SJSA1 (cell line): ENCODE results near the gene DNAJC11. TPM values are rescaled to one million over a fixed set of nuclear protein-coding genes. Genes with fewer than 3 reads are reported as not detected.
"Not testable (repeated sequence)": the region's sequence is repeated elsewhere in the genome, so short reads cannot be mapped to it uniquely, and the experiment has no call there.

Source experiments
- DNase-seq, 2 experiments: peaks; one replicate each; pipeline ENCODE4 v3.0.0-alpha.2; 2015 to 2020; ENCODE audit warnings: low spot score in 2 of 2, low read depth in 1 of 2
- H3K27ac ChIP-seq: fragments of 250-450 bp; sonication (Bioruptor Pico); 2 replicates; pipeline ENCODE4 v1.5.1; 2020; ENCODE audit warnings: mild to moderate bottlenecking, moderate library complexity
- H3K27me3 ChIP-seq: fragments of 250-450 bp; sonication (Bioruptor Pico); replicated peaks from 2 replicates; pipeline ENCODE4 v1.5.1; 2020; ENCODE audit warnings: mild to moderate bottlenecking, moderate library complexity
- H3K36me3 ChIP-seq: fragments of 250-450 bp; sonication (Bioruptor Pico); 2 replicates; pipeline ENCODE4 v1.5.1; 2020; ENCODE audit warnings: mild to moderate bottlenecking
- H3K4me1 ChIP-seq: fragments of 250-450 bp; sonication (Bioruptor Pico); replicated peaks from 2 replicates; pipeline ENCODE4 v1.6.1; 2021; ENCODE audit warnings: mild to moderate bottlenecking
- H3K4me3 ChIP-seq: fragments of 250-450 bp; sonication (Bioruptor Pico); 2 replicates; pipeline ENCODE4 v1.5.1; 2020; ENCODE audit warnings: mild to moderate bottlenecking
- H3K9me3 ChIP-seq: fragments of 250-450 bp; sonication (Bioruptor Pico); replicated peaks from 2 replicates; pipeline ENCODE4 v1.5.1; 2020; ENCODE audit warnings: mild to moderate bottlenecking
- total RNA-seq: library from RNA; depleted of rRNA; stranded (reverse); fragments of >200 nt; shearing (Covaris generic); gene quantifications from 2 replicates; pipeline ENCODE4 v1.2.3, GENCODE V29; 2014; rRNA removed

Gene DNAJC11, protein sequence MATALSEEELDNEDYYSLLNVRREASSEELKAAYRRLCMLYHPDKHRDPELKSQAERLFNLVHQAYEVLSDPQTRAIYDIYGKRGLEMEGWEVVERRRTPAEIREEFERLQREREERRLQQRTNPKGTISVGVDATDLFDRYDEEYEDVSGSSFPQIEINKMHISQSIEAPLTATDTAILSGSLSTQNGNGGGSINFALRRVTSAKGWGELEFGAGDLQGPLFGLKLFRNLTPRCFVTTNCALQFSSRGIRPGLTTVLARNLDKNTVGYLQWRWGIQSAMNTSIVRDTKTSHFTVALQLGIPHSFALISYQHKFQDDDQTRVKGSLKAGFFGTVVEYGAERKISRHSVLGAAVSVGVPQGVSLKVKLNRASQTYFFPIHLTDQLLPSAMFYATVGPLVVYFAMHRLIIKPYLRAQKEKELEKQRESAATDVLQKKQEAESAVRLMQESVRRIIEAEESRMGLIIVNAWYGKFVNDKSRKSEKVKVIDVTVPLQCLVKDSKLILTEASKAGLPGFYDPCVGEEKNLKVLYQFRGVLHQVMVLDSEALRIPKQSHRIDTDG
- total RNA-seq, result 40.1 and 62.3 TPM in 2 replicates

DNA sequence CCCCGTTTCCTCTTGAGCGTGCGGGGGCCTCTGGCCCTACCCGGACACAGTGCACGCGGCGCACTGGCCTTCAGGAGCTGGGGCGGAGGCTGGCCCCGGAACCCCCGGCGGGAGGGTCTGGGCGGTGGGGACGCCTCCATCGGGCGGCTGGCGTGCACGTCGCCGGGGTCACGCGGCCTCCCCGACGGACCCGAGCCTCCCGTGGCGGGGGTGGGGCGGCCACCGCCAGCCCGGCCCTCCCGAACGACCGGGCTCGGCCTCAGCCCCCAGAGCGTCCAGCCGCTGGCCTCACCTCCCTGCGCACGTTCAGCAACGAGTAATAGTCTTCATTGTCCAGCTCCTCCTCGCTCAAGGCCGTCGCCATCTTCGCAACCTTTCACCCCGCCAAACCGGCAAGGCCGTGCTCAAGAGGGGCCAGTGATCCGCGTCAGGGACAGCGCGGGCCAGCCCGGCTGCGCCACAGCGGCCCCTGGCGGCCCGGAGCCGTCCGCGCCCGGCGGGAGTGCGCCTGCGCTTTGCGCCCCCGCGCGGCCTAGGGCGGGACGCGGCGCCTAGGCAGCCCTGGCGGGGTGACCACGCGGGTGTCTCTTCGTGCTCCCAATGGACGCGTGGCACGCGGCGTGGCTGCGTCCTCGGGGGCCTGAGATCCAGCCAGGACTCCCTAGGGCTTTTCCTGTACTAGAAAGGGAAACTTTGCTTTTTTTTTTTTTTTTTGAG, at the start of gene DNAJC11:
Gene DNAJC11, minus strand, starts transcription at position 380 of the 717 bp plus-strand sequence. Its CDS starts 16 bp downstream, at position 364.
- peaks cover 17% of the 10 kb centered on the region for H3K4me1 ChIP-seq
- peak; percentile 72 to 89 for DNase-seq
- H3K27me3 ChIP-seq, result no peaks in the 10 kb centered on the region
- H3K27ac ChIP-seq, result peak within 1 kb of the TSS; percentile 82
- H3K9me3 ChIP-seq, result no peaks in the 10 kb centered on the region
- H3K36me3 ChIP-seq, result peaks cover 15% of the 10 kb centered on the region
- H3K4me3 ChIP-seq, result peak within 1 kb of the TSS; percentile 97

DNA sequence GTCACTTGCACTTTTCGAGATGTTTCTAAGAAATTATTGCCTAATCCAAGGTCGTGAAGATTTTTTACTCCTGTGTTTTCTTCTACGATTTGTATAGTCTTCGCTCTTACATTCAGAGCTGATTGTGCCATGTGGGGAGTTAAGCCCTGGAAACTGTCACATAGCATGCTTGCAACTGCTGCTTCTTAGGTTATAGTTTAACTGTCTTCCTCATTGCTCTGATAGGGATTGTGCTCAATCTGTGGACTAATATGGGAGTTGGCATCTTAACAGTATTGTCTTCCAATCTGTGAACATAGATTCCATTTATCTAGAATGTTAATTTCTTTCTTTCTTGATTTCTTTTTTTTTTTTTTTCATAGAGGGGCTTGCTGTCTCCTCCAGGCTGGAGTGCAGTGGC, 48.9 kb upstream of the DNAJC11 start:
- no peaks in the 10 kb centered on the region for H3K36me3 ChIP-seq
- H3K27ac ChIP-seq, result no peak overlapping the region
- no peak for DNase-seq
- H3K4me3 ChIP-seq, result no peak overlapping the region
- H3K4me1 ChIP-seq, result no peaks in the 10 kb centered on the region
- no peaks in the 10 kb centered on the region for H3K9me3 ChIP-seq
- peaks cover 22% of the 10 kb centered on the region for H3K27me3 ChIP-seq

DNA sequence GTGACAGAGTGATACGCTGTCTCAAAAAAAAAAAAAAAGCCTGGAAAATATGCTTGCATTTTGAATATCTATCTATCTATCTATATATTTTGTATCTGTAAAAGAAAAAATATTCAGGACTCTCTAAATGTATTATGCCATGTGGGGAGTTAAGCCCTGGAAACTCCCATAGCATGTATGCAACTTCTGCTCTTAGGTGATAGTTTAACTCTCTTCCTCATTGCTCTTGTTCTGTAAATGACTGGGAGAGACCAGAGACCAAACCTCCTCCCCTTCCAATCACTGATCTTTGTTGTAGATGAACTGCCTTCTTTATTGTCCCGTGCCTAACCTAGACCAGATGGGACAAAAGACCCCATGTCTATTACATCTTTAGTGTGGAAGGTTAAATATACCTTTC, 46.1 kb upstream of the DNAJC11 start:
- DNase-seq, result no peak
- no peak overlapping the region for H3K27ac ChIP-seq
- H3K36me3 ChIP-seq, result no peaks in the 10 kb centered on the region
- H3K4me1 ChIP-seq, result peaks cover 10% of the 10 kb centered on the region
- H3K4me3 ChIP-seq, result no peak overlapping the region
- no peaks in the 10 kb centered on the region for H3K9me3 ChIP-seq
- H3K27me3 ChIP-seq, result peaks cover 10% of the 10 kb centered on the region

DNA sequence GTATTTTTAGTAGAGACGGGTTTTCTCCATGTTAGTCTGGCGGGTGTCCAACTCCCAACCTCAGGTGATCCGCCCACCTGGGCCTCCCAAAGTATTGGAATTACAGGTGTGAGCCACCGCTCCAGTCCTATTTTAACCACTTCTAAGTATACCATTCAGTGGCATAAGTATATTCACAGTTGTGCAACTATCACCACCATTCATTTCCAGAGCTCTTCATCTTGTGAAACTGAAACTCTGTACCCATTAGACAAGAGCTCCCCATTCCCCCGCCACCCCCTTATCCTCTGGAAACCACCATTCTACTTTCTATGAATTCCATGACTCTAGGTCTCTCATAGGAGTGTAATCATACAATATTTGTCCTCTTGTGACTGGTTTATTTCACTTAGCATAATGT, 43.5 kb upstream of the DNAJC11 start:
- Histone ChIP-seq H3K9me3 (no peaks in the 10 kb centered on the region), H3K4me1 (peaks cover 10% of the 10 kb centered on the region), H3K36me3 (no peaks in the 10 kb centered on the region), H3K27me3 (peaks cover 7% of the 10 kb centered on the region; the same call in 1 of the 2 replicates), H3K27ac (no peak overlapping the region), H3K4me3 (no peak overlapping the region)
- no peak for DNase-seq

DNA sequence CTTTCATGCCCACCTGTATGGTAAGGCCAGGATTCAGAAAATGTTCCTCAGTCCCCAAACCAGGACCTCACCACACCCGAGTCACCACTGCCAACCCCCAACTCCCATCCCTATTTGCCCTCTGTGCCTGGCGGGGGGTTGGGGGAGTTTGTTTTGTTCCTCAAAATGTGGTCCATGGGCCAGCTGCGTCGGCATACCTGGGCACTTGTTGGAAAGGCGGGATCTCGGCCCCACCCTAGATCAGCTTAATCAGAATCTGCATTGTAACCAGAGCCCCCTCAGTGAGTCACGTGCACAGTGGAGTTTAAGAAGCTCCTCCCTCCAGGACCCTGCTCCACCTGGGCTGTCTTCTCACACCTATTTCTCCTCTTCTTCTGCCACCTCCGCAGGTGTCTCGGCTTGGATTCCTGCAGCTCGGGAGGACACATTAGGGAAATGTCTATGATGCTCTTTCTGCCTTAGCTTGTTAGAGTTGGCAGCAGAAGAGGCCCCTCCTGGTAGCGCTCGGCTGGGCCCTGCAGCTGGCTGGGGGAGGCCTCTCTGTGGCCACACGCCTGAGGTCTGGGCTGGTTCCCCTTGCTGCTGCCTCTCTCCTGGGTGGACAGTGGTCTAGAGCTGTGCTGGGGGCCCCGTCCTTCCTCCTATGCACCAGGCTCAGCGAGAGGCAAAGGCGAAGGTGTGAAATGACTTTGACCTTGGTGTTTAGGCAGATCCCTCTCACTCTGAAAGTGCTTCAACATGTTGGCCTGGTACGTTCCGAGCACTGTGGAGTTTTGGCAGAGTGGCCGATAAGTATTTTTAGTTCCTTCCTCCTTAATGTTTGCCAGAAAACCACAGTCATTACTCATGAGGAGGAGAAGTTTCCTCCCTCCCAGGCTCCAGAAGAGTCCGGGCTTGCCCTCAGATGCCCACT, 41.8 kb upstream of the DNAJC11 start:
- Histone ChIP-seq H3K36me3 (no peaks in the 10 kb centered on the region), H3K4me1 (peaks cover 10% of the 10 kb centered on the region), H3K27me3 (peaks cover 5% of the 10 kb centered on the region; the same call in 1 of the 2 replicates), H3K9me3 (no peaks in the 10 kb centered on the region), H3K27ac (no peak overlapping the region), H3K4me3 (no peak overlapping the region)
- peak in 1 of 2 experiments; percentile 38 for DNase-seq

DNA sequence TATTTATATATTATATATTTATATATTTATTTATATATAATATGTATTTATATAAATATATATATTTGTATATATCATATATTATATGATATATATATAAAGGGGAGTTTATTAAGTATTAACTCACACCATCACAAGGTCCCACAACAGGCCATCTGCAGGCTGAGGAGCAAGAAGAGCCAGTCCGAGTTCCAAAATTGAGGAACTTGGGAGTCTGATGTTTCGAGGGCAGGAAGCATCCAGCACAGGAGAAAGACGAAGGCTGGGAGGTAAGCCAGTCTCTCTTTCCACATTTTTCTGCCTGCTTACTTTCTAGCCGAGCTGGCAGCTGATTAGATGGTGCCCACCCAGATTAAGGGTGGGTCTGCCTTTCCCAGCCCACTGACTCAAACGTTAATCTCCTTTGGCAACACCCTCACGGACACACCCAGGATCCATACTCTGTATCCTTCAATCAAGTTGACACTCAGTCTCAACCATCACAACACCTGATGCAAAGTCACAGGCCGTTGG, 41.1 kb upstream of the DNAJC11 start:
- H3K9me3 ChIP-seq, H3K4me3 ChIP-seq, H3K36me3 ChIP-seq, DNase-seq, H3K27me3 ChIP-seq, H3K4me1 ChIP-seq, H3K27ac ChIP-seq: not testable (repeated sequence)

DNA sequence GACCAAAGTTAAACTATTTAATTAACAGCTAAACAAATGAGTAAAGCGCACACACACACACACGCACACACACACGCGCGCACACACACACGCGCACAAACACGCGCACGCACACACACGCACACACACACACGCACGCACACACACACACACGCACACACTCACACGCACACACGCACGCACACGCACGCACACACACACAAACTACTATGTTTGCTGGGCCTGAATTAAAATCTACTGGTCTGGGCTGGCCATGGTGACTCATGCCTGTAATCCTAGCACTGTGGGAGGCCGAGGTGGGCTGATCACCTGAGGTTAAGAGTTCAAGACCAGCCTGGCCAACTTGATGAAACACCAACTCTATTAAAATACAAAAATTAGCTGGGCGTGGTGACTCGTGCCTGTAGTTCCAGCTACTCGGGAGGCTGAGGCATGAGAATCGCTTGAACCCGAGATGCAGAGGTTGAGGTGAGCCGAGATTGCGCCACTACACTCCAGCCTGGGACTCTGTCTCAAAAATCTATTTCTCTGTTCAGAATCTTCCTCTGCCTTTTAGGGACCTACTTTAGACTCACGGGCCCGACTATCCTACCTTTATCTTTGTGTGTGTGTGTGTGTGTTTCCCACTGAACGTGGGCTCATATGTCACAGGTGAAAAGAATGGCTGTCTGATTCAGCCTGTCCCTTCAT, 37.5 kb upstream of the DNAJC11 start:
- H3K4me3 ChIP-seq, result no peak overlapping the region
- H3K27me3 ChIP-seq, result no peaks in the 10 kb centered on the region
- H3K36me3 ChIP-seq, result no peaks in the 10 kb centered on the region
- H3K27ac ChIP-seq, result no peak overlapping the region
- no peaks in the 10 kb centered on the region for H3K9me3 ChIP-seq
- peaks cover 10% of the 10 kb centered on the region for H3K4me1 ChIP-seq
- no peak for DNase-seq

DNA sequence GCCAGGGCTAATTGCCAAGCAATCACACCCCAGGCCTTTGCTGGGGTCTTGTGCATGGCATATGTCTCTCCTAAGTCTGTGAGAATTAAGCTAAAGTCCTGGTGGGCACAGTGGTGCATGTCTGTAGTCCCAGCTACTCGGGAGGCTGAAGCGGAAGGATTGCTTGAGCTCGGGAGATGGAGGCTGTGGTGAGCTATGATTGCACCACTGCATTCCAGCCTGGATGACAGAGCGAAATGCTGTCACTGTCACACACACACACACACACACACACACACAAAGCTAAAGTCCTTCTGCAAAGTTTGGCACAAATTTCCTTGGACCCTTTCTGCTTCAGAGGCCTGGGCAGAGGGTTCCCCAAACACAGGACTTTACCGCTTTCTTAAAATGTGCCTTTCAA, 31.3 kb upstream of the DNAJC11 start:
- Histone ChIP-seq H3K27ac (no peak overlapping the region), H3K4me1 (no peaks in the 10 kb centered on the region), H3K36me3 (no peaks in the 10 kb centered on the region), H3K9me3 (no peaks in the 10 kb centered on the region), H3K4me3 (no peak overlapping the region), H3K27me3 (no peaks in the 10 kb centered on the region)
- no peak for DNase-seq

DNA sequence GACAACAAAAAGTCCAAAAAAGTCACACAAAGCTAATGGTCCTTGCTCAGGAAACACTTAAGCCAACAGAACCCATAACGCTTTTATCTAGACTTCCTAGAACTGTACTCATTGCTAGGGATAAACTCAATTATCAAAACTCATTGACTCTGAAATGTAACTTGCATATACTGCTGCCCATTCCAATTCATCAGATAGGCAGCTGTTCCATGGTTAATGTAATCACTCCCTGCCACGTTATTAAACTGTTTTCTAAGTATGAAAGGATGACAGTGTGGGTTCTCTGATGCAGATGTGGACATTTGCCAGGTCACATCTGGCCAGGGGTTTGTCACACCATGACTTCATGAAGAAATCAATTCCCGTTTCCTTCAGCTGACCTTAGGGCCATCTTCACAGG, 30.3 kb upstream of the DNAJC11 start:
- Histone ChIP-seq H3K4me1 (no peaks in the 10 kb centered on the region), H3K27me3 (no peaks in the 10 kb centered on the region), H3K9me3 (no peaks in the 10 kb centered on the region), H3K36me3 (no peaks in the 10 kb centered on the region), H3K4me3 (no peak overlapping the region), H3K27ac (no peak overlapping the region)
- no peak for DNase-seq

DNA sequence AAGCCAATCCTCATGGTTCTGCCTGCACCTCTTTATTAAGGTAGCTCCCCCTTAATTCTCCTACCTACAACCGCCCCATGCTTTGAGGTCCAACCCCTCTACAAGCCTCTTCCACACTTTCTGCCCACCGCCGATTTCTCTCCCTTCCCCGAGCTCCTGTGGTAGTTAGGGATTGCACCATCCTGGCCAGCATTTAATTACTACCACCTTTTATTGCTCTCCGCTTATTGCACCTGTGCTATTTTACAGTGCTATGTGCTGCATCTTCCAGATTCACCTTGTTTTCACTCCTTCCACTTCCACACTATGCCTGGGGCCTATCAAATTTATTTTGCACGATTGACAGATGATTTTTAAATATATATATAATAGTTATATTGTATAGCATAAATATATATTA, 29.3 kb upstream of the DNAJC11 start:
- H3K27ac ChIP-seq, result no peak overlapping the region
- H3K36me3 ChIP-seq, result no peaks in the 10 kb centered on the region
- no peak overlapping the region for H3K4me3 ChIP-seq
- H3K9me3 ChIP-seq, result no peaks in the 10 kb centered on the region
- no peaks in the 10 kb centered on the region for H3K4me1 ChIP-seq
- DNase-seq, result no peak
- no peaks in the 10 kb centered on the region for H3K27me3 ChIP-seq

DNA sequence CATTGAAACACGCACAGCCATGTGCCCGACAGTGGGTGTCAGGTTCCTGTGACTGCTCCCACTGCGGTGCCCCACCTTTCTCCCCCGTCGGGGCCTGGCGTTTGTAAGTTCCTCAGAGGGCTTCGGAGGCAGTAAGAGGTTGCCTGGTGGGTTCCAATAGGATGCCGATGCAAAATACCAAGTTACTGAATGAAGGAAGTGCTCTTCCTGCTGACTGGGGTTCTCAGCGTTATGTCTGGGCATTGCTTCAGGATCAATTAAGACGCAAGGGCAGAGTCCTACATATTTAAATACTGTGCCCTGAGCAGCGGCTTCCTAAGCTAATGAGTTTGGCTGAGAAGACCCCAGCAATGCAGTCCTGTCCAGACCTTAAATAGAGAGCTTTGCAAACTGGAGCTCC, 28.9 kb upstream of the DNAJC11 start:
- Histone ChIP-seq H3K9me3 (no peaks in the 10 kb centered on the region), H3K27me3 (no peaks in the 10 kb centered on the region), H3K36me3 (no peaks in the 10 kb centered on the region), H3K27ac (no peak overlapping the region), H3K4me3 (no peak overlapping the region), H3K4me1 (peaks cover under 1% of the 10 kb centered on the region; the same call in 1 of the 2 replicates)
- no peak for DNase-seq

DNA sequence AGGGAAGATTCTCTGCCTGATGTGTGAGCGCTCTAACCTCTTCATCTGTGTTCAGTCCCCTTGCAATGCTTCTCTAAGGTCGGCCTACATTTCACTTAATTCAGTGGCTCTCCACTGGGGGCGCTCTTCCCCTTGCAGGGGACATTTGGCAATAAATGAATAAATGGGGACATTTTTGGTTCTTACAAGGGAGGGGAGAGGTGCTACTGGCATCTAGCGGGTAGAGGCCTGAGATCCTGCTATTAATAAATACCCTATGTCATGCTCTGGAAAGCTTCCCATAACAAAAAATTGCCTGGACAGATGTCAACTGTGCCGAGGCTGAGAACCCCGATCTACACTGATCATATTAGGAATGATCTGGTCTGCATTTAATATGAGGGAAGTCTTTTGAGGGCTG, 25.9 kb upstream of the DNAJC11 start:
- H3K27ac ChIP-seq, result no peak overlapping the region
- peaks cover 22% of the 10 kb centered on the region for H3K4me1 ChIP-seq
- H3K27me3 ChIP-seq, result no peaks in the 10 kb centered on the region
- H3K9me3 ChIP-seq, result no peaks in the 10 kb centered on the region; the same call in 1 of the 2 replicates
- DNase-seq, result peak; percentile 54 to 62
- no peak overlapping the region for H3K4me3 ChIP-seq
- no peaks in the 10 kb centered on the region for H3K36me3 ChIP-seq

DNA sequence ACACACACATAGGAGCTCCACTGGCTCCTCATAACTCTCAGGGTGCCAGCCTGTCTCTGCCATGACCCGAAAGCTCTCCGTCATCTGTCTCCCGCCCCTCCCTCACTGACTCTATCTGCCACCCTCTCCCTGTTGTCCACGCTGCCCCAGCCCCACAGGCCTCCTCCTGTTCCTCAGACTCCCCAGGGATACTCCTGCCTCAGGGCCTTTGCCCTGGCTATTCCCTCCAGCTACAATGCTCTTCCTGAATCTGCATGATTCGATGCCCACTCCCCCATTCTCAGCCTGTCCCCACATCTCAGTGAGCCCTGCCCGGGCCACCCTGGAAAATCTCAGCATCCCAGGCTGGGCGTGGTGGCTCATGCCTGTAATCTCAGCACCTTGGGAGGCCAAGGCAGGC, 24.6 kb upstream of the DNAJC11 start:
- H3K36me3 ChIP-seq, result no peaks in the 10 kb centered on the region
- H3K4me3 ChIP-seq, result no peak overlapping the region
- H3K27ac ChIP-seq, result no peak overlapping the region
- H3K9me3 ChIP-seq, result no peaks in the 10 kb centered on the region; the same call in 1 of the 2 replicates
- no peaks in the 10 kb centered on the region for H3K27me3 ChIP-seq
- H3K4me1 ChIP-seq, result peaks cover 22% of the 10 kb centered on the region
- DNase-seq, result no peak
